T follicular helper cell (primary cell): ENCODE results near the gene IL2RA.
"Not testable (repeated sequence)": the region's sequence is repeated elsewhere in the genome, so short reads cannot be mapped to it uniquely, and the experiment has no call there.

Experiments used
- DNase-seq: peaks from one replicate; pipeline ENCODE4 v3.0.0-alpha.2; 2020; ENCODE audit warnings: low read depth

IL2RA gene

DNA sequence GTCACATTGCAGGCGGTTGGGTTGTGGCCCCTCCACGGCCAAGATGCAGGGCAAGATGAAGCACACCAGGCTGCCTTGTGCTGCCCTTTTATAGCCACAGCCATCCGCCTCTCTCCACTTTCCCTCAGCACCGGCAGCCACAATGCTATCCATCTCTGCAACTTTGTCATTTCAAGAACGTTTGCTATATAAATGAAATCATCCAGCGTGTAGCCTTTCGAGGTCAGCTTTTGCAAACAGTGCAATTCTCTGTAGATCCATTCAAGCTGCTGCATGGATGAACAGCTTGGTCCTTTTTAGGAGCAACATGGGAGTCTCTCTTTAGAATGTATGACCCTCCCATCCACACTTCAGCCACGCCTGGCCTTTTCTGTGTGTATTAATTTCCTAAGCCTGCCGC, 78.4 kb downstream of the IL2RA start:
- DNase-seq = no peak

GRCh38 chr10:5981529-5981928, 80.6 kb downstream of the IL2RA start:
- DNase-seq = no peak

GRCh38 chr10:5978230-5978489, 84.0 kb downstream of the IL2RA start:
- no peak for DNase-seq

DNA sequence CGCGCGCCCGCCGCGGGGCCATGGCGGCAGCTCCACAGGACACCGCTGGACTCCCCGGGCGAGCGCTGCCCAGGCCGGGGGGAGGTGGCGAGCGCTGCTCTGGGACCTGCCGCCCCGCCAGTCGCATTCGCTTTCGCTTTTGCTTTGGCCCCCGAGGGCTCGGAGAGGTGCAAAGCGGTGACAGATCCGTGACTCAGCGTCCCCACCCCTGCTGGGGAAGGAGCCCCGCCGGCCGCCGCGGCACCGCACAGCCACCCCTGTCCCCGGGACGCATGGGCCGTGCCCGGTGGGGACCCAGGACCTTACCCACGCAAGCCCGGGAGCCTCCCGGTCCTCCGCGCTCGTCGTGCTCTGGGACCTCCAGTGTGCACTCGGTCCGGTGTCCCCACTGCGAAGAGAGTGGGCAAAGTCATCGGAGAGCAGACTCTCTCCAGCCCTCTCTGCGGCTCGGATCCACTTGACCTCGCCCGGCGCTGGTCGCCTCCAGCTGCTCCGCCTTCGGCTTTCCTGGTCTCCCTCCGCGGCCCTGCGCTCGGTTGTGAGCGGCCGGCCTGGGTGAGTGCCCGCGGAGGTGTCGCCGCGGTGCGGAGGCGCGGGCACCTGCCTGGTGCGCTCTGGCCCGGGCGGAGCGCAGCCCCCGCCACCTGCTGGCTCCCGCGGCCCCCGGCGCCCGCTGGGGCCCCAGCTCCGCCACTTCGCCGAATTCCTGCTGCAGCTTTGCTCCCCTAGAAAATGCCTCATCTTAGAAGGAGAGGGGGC, 84.5 kb downstream of the IL2RA start, which contains the start of gene IL15RA:
Gene IL15RA, minus strand, starts transcription at position 73 of the 759 bp plus-strand sequence. Its CDS starts 51 bp downstream, at position 22.
- DNase-seq = peak; percentile 74

DNA sequence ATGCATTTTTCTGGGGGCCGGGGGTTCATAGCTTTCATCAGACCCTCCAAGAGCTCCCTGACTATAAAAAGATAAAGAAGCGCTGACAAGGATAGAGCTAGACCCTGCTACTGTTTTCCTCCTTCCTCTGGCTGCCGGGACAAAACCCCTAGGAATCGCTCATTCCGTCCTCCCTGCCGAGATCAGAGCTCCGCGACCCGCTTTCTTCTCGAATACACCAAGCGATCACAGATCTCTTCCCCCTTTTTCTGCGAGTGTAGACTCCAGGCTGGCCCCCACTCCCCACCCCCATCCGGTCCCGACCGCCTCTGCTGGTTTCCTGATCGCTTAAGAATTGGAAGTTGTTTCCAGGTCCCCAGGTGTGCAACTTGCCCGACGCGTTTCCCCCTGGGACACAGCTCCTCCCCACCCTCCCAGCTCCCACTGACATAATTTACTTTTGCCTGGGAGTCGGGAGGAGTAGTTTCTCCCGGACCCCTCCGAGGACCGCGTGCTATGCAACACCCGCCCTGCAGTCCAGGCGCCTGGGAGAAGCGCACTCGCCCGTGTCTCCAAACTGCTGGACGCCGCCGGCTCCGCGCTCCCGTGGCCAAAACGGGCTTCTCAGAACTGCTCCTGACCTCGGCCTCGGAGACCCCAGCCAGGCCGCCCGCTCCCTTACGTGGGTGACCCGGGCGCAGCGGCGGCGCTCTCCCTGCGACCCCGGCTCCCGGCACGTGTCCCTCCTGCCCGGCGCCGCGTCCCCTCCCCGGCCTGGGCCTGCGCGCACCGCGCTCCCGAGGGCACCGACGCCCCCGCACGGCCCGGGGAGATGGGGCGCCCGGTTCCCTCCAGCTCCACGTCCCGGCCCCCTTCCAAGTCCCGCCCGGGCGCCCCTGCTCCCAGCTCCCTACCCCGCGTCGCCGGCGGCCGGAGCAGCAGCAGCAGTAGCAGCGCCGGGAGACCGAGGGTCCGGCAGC, 85.4 kb downstream of the IL2RA start:
- DNase-seq = no peak

- DNase-seq = no peak
Observed at GRCh38 chr10:5975641-5976473, 86.3 kb downstream of the IL2RA start.

GRCh38 chr10:5973069-5973468, 89.1 kb downstream of the IL2RA start:
- DNase-seq = no peak

- DNase-seq = no peak
Observed at GRCh38 chr10:5971886-5972285, 90.3 kb downstream of the IL2RA start.

DNA sequence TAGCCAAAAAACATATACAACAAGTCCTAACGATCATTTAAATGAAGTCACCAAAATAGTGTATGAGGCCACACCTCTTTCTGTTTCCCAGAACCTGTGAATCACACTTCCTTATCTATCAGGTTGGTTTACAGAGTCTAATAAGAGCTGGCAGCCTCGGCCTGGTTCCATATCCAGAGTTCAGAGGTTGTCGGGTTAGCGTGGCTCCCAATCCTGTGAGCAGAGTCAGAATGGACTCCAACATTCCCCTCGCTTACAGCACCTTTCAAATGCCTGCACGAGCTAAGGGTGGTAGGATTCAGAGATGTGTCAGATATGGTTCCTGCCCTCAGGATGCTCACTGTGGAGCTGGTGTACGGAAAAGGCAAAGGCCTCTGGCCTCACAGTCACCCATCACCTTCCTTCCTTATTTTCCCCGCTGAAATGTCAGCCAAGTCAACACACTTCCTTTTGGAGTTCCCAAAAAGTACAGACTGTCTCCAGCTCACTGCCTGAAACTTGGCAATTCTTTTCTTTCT, 90.8 kb downstream of the IL2RA start:
- DNase-seq = no peak

GRCh38 chr10:5970527-5970926, 91.6 kb downstream of the IL2RA start:
- no peak for DNase-seq

DNA sequence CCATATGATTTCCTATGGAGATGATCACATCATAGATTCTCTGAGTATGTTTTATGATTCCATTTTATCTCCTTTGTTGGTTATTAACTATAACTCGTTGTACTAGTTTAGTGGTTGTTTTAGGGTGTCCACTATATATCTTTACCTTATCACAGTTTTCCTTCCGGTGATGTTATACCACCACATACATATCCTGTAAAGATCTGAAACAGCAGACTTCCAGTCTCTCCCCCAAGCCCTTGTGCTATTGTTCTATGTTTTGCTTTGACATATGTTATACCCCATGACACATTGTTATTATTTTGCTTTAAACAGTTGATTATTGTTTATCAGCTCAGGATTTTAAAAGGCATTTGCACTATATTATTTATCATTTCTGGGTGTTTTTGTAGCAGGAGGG, 92.1 kb downstream of the IL2RA start:
- DNase-seq = no peak

DNA sequence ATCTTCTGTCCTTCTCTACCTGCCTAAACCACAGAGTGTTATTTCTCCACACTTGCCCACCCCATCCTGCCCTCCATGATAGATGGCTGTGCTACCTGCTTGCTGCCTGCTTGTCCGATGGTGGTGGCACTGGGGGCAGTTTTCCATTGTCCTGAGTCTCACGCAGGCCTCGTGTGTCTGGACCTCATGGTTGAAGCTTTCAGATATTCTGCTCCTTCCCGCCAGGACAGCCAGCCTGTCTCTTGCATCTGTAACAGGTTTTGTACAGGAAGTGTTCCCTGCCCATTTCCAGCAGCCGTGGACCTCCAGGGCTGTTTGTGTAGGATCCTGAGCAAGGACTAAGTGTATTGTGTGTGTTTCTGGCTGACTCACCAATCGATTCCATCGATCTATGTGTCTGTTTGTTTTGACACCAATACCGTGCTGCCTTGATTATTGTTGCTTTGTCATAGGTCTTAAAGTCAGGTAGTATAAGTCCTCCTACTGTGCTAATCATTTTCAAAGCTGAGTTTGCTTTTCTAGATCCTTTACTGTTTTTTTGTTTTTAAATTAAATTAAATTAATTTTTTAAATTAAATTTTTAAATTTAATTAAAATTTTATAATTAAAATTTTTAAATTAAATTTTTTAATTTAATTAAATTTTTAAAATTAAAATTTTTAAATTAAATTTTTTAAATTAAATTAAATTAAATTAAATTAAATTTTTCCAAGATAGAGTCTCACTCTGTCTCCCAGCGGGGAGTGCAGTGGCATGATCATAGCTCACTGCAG, 93.3 kb downstream of the IL2RA start:
- no peak for DNase-seq

GRCh38 chr10:5968037-5968680, 94.0 kb downstream of the IL2RA start:
- no peak for DNase-seq

DNA sequence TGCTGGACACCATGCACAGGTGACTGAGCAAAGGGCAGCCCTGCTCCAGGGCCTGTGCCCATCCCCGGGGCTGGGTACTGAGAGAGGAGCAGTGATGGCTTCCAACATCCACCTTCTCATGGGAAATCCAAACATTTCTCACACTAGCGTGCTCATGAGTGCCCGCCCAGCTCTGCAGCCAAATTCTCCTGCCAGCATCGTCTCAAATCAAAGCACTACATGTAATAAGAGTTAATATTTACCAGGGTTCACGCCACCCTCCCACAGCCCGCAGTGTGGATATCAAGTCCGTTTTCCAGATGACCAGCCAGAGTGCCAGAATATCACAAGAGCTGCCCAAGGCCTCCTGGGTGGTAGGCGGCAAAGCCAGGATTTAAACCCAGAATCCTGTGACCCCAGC, 96.9 kb downstream of the IL2RA start:
- no peak for DNase-seq

- no peak for DNase-seq
Observed at GRCh38 chr10:5964736-5965135, 97.4 kb downstream of the IL2RA start.

DNA sequence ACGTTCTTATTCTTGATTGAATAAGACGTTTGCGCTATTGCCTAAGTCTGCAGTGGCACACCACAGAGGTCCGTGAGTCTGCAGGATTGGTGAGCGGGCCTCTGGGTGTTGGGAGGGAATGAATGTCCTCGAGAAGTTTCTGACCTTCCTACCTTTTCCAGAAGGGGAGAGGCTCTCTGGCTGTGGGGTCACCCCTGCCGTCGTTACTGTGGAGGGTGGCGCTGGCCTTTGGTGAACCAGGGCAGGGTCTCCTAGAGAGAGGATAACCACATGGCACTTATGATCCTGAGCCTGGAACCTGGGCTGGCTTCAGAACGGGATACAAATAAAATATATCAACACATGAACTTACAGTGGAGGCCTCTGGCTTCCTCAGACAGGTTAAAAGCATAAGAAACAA, 98.6 kb downstream of the IL2RA start:
- no peak for DNase-seq

DNA sequence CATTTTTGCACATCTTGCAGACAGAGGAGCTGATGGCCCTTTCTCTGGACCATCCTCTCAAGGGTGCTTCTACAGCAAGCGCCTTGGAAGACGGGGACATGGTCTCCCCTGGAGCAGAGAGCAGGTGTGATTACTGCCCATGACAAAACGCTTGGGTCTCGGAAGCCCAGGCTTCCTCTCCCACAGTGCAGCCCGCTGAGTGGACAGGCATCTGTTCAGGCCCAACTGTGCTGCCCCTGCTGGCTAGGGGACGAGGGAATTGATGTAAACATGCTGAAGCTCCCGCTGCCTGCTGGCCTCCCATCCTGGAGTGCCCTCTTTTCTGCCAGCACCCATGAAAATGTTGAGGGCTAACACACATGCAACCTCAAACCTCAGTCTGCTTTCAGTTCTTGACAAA, 99.1 kb downstream of the IL2RA start:
- DNase-seq = no peak

DNA sequence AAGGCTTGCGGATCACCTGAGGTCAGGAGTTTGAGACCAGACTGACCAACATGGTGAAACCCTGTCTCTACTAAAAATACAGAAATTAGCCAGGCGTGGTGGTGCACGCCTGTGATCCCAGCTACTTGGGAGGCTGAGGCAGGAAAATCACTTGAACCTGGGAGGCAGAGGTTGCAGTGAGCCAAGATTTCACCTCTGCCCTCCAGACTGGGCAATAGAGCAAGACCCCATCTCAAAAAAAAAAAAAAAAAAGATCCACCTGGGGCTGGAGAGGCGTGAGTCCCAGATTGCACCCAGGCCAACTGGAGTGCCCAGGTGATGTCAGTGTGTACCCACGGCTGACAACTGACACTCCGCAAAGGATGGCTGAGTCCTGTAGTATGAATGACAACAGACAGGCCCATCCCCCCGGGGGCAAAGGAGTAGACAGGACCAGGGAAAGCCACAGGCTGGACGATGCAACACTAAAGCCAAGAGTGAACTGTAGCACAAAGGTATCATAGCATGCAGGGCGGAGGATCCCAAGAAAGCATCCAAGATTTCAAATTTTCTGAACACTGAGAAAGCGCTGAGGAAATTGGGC, 99.7 kb downstream of the IL2RA start:
- not testable (repeated sequence) for DNase-seq

DNA sequence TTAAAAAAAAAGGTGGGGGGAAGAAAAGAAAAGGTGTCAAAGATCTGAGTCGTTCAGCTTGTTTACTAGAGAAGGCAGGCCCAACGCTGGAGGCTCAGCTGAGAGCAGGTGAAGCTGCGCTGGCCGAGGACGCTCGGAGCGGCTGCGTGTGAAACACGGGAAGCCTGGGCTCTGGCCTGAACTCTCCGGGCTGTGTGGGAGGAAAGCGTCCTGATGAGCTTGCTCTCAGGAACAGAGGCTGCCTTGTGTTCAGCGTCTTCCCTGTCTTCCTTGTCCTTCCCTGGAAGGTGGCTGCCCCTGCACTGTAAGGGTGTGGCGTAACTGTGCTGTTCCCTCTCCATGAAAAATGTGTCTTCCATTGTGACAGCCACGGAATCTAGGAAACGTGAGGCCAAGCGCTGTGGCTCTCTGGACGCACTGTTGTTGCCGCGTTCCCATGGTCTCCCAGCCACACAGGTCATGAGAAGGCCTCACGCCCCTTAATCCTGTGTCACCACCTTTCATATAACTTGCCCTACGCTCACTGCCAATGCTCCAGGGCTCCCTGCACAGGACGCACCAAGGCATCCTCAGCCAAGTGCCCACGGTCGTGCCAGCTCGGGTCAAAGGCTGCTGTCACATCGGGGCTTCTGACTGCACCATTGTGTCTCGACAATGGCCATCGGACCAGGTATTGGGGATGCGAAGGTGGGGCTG, 100.6 kb downstream of the IL2RA start:
- no peak for DNase-seq

- DNase-seq = not testable (repeated sequence)
Observed at GRCh38 chr10:5960973-5961275, 101.2 kb downstream of the IL2RA start.
